ENCODE data around the gene RNF10. TPM values are rescaled to one million over a fixed set of nuclear protein-coding genes. Genes with fewer than 3 reads are reported as not detected.
A peak's percentile ranks its signal among the peaks of the same experiment; 100 is the strongest.
"Not testable (repeated sequence)": the region's sequence is repeated elsewhere in the genome, so short reads cannot be mapped to it uniquely, and the experiment has no call there.

Gene RNF10
- total RNA-seq, 4 donors from 2014 or later, result 98.2 to 206 (median 163) TPM

GRCh38 chr12:120529641-120530417, 4.3 kb upstream of the RNF10 start:
- 24% methylated on average over 19 of the region's 19 CpGs for WGBS
- H3K4me3 ChIP-seq, result peak overlapping the region; percentile 85
- TF ChIP-seq EP300 (IDR thresholded peaks at IDR 0.05) (no peak), POLR2AphosphoS5 (IDR thresholded peaks at IDR 0.05) (no peak), POLR2A (IDR thresholded peaks at IDR 0.05) (no peak), CTCF (IDR thresholded peaks at IDR 0.05) (no peak)

GRCh38 chr12:120530418-120530761, 3.8 kb upstream of the RNF10 start:
- DNase-seq (ENCODE audit: low spot score in 2 of 2); H3K27me3 ChIP-seq; H3K36me3 ChIP-seq; H3K9me3 ChIP-seq: not testable (repeated sequence)
- H3K27ac ChIP-seq, result peak overlapping the region; percentile 92
- peaks cover 26% of the 10 kb centered on the region for H3K4me1 ChIP-seq
- H3K4me3 ChIP-seq, result peak overlapping the region; percentile 85

More at GRCh38 chr12:120529641-120530417, 4.3 kb upstream of the RNF10 start:
- H3K27me3 ChIP-seq, result no peaks in the 10 kb centered on the region
- no peaks in the 10 kb centered on the region for H3K36me3 ChIP-seq
- DNase-seq (ENCODE audit: low spot score in 2 of 2), result no peak
- H3K27ac ChIP-seq, result peak overlapping the region; percentile 92
- no peaks in the 10 kb centered on the region for H3K9me3 ChIP-seq
- H3K4me1 ChIP-seq, result peaks cover 24% of the 10 kb centered on the region

GRCh38 chr12:120532701-120533238, 1.4 kb upstream of the RNF10 start:
- Histone ChIP-seq H3K4me1 (peaks cover 49% of the 10 kb centered on the region), H3K4me3 (no peak overlapping the region), H3K27me3 (no peaks in the 10 kb centered on the region), H3K27ac (no peak overlapping the region), H3K9me3 (no peaks in the 10 kb centered on the region), H3K36me3 (no peaks in the 10 kb centered on the region)
- TF ChIP-seq EP300 (IDR thresholded peaks at IDR 0.05) (no peak), CTCF (IDR thresholded peaks at IDR 0.05) (no peak), POLR2A (IDR thresholded peaks at IDR 0.05) (no peak), POLR2AphosphoS5 (IDR thresholded peaks at IDR 0.05) (no peak)
- no peak for DNase-seq (ENCODE audit: low spot score in 2 of 2)
- 85% methylated on average over 4 of the region's 4 CpGs for WGBS

- Histone ChIP-seq H3K27ac (peak overlapping the region; percentile 95), H3K4me3 (peak overlapping the region; percentile 88), H3K27me3 (no peaks in the 10 kb centered on the region), H3K9me3 (no peaks in the 10 kb centered on the region), H3K4me1 (peaks cover 56% of the 10 kb centered on the region), H3K36me3 (no peaks in the 10 kb centered on the region)
- 3% methylated on average over 25 of the region's 52 CpGs for WGBS
- peak in 1 of 2 donors; percentile 76 for DNase-seq (ENCODE audit: low spot score in 2 of 2)
- TF ChIP-seq EP300 (IDR thresholded peaks at IDR 0.05) (no peak), POLR2AphosphoS5 (IDR thresholded peaks at IDR 0.05) (peak in 2 of 3 donors; percentile 5 to 20)
Observed at GRCh38 chr12:120534703-120535655, 823 bp downstream of the RNF10 start.

- H3K27me3 ChIP-seq, result no peaks in the 10 kb centered on the region
- no peaks in the 10 kb centered on the region for H3K36me3 ChIP-seq
- WGBS, result 51% methylated on average over 13 of the region's 13 CpGs
- TF ChIP-seq EP300 (IDR thresholded peaks at IDR 0.05) (no peak), POLR2A (IDR thresholded peaks at IDR 0.05) (no peak), POLR2AphosphoS5 (IDR thresholded peaks at IDR 0.05) (no peak), CTCF (IDR thresholded peaks at IDR 0.05) (no peak)
- peaks cover 61% of the 10 kb centered on the region for H3K4me1 ChIP-seq
- H3K27ac ChIP-seq, result no peak overlapping the region
- H3K4me3 ChIP-seq, result peak overlapping the region; percentile 88
- H3K9me3 ChIP-seq, result no peaks in the 10 kb centered on the region
- DNase-seq (ENCODE audit: low spot score in 2 of 2), result no peak
Observed at GRCh38 chr12:120536064-120536791, 2.1 kb downstream of the RNF10 start.

All from suprapubic skin (tissue), 4 donors.